Measurements from ENCODE around the gene TSPAN12. TPM values are rescaled to one million over a fixed set of nuclear protein-coding genes. Genes with fewer than 3 reads are reported as not detected.

Gene TSPAN12
- polyA plus RNA-seq, 1 donor from 2014 or later = 2.2 TPM

DNA sequence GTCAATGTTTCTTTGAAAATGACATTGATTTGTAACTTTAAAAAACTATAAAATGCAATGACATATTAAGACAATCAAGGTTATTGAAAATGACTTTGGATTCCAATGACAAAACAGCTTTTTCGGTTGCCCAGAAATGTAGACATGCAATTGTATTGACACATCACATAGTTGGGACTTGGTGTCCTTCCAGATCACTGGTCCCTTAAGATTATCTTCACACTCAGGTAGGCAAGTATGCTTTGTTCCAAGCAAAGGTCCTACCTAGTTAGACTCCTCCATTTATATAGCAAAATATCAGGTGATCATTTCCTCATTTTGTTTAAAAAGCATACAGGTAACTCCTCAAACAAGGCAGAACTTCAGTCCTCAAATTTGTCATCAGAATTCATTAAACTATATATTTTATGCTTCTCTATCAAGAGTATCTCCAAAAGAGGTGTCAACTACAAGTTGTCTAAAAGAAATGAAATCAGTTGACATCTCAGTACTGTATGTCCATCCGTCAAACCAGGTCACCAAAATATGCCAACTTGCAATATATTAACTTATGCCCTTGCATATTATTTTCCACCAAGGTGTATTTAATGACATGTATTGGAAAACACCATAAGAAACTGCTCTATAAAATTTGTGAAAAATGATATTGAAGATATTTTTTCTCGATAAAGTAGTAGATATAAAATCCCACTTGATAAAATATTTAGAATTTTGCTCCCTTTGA, 64.6 kb downstream of the TSPAN12 start:
- TF ChIP-seq, protein P1, sequence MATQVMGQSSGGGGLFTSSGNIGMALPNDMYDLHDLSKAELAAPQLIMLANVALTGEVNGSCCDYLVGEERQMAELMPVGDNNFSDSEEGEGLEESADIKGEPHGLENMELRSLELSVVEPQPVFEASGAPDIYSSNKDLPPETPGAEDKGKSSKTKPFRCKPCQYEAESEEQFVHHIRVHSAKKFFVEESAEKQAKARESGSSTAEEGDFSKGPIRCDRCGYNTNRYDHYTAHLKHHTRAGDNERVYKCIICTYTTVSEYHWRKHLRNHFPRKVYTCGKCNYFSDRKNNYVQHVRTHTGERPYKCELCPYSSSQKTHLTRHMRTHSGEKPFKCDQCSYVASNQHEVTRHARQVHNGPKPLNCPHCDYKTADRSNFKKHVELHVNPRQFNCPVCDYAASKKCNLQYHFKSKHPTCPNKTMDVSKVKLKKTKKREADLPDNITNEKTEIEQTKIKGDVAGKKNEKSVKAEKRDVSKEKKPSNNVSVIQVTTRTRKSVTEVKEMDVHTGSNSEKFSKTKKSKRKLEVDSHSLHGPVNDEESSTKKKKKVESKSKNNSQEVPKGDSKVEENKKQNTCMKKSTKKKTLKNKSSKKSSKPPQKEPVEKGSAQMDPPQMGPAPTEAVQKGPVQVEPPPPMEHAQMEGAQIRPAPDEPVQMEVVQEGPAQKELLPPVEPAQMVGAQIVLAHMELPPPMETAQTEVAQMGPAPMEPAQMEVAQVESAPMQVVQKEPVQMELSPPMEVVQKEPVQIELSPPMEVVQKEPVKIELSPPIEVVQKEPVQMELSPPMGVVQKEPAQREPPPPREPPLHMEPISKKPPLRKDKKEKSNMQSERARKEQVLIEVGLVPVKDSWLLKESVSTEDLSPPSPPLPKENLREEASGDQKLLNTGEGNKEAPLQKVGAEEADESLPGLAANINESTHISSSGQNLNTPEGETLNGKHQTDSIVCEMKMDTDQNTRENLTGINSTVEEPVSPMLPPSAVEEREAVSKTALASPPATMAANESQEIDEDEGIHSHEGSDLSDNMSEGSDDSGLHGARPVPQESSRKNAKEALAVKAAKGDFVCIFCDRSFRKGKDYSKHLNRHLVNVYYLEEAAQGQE (IDR thresholded peaks at IDR 0.05; ENCODE audit: borderline replicate concordance) = no peak
- Histone ChIP-seq H3K79me2 (replicated peaks; ENCODE audit: insufficient read depth, low read length) (no peaks in the 10 kb centered on the region), H3K9ac (ENCODE audit: low read length) (no peak overlapping the region), H3K9me3 (ENCODE audit: low read length) (no peaks in the 10 kb centered on the region), H3K27ac (ENCODE audit: low read length) (no peak overlapping the region), H3K4me3 (ENCODE audit: low read length) (no peak overlapping the region), H2AFZ (ENCODE audit: low read depth, low read length) (no peak overlapping the region), H3K36me3 (ENCODE audit: insufficient read depth, low read length) (no peaks in the 10 kb centered on the region), H3K4me2 (ENCODE audit: low read length) (no peak overlapping the region), H3F3A (ENCODE audit: insufficient read depth, low read length, poor library complexity, severe bottlenecking) (no peaks in the 10 kb centered on the region), H3K27me3 (ENCODE audit: insufficient read depth, low read depth, low read length) (no peaks in the 10 kb centered on the region), H3K9me2 (ENCODE audit: insufficient read depth, low read length) (no peaks in the 10 kb centered on the region), H4K20me1 (ENCODE audit: insufficient read depth) (no peaks in the 10 kb centered on the region)

DNA sequence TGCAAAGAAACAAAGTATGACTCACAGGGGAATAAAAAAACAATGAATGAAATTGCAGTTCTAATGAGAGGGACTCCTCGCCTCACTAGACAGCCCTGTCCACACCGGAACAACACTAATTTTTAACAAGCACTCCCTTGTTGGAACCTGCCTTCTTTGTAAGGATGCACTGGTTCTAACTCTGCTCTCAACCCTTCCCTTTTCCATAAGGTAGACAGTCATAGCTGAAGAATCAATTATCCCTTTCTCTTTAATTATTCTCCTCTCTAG, 65.1 kb downstream of the TSPAN12 start:
- H3K4me3 ChIP-seq (ENCODE audit: low read length) = no peak overlapping the region
- TF ChIP-seq, protein P2, sequence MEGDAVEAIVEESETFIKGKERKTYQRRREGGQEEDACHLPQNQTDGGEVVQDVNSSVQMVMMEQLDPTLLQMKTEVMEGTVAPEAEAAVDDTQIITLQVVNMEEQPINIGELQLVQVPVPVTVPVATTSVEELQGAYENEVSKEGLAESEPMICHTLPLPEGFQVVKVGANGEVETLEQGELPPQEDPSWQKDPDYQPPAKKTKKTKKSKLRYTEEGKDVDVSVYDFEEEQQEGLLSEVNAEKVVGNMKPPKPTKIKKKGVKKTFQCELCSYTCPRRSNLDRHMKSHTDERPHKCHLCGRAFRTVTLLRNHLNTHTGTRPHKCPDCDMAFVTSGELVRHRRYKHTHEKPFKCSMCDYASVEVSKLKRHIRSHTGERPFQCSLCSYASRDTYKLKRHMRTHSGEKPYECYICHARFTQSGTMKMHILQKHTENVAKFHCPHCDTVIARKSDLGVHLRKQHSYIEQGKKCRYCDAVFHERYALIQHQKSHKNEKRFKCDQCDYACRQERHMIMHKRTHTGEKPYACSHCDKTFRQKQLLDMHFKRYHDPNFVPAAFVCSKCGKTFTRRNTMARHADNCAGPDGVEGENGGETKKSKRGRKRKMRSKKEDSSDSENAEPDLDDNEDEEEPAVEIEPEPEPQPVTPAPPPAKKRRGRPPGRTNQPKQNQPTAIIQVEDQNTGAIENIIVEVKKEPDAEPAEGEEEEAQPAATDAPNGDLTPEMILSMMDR (IDR thresholded peaks at IDR 0.05; ENCODE audit: poor library complexity, severe bottlenecking) = no peak
- TF ChIP-seq EP300 (conservative IDR thresholded peaks at IDR 0.05; ENCODE audit: poor library complexity, severe bottlenecking) (no peak), MXI1 (conservative IDR thresholded peaks at IDR 0.05; ENCODE audit: poor library complexity, severe bottlenecking) (no peak), RAD21 (conservative IDR thresholded peaks at IDR 0.05) (no peak), EZH2 (IDR thresholded peaks at IDR 0.05; ENCODE audit: borderline replicate concordance, insufficient read depth, low read length, poor library complexity, severe bottlenecking) (no peak), TAF1 (IDR thresholded peaks at IDR 0.05; ENCODE audit: low read depth) (no peak), SMC3 (conservative IDR thresholded peaks at IDR 0.05; ENCODE audit: poor library complexity) (no peak)
- TF ChIP-seq, protein P1 (IDR thresholded peaks at IDR 0.05; ENCODE audit: borderline replicate concordance) = no peak
- H3K4me2 ChIP-seq (ENCODE audit: low read length) = no peak overlapping the region
- H3K9ac ChIP-seq (ENCODE audit: low read length) = no peak overlapping the region
- H4K20me1 ChIP-seq (ENCODE audit: insufficient read depth) = no peaks in the 10 kb centered on the region
- no peak overlapping the region for H3K27ac ChIP-seq (ENCODE audit: low read length)
- H3K79me2 ChIP-seq (replicated peaks; ENCODE audit: insufficient read depth, low read length) = no peaks in the 10 kb centered on the region
- no peak overlapping the region for H2AFZ ChIP-seq (ENCODE audit: low read depth, low read length)
- H3K36me3 ChIP-seq (ENCODE audit: insufficient read depth, low read length) = no peaks in the 10 kb centered on the region
- H3K9me2 ChIP-seq (ENCODE audit: insufficient read depth, low read length) = no peaks in the 10 kb centered on the region
- no peaks in the 10 kb centered on the region for H3K9me3 ChIP-seq (ENCODE audit: low read length)
- H3F3A ChIP-seq (ENCODE audit: insufficient read depth, low read length, poor library complexity, severe bottlenecking) = no peaks in the 10 kb centered on the region
- no peaks in the 10 kb centered on the region for H3K27me3 ChIP-seq (ENCODE audit: insufficient read depth, low read depth, low read length)
